Activated CD8-positive, alpha-beta T cell treated with anti-CD3 and anti-CD28 coated beads, Interleukin-2, amount 10 ng/mL, durations not matched to agents 7 days and 5 days (primary cell): ENCODE results near the gene SPTB. TPM values are rescaled to one million over a fixed set of nuclear protein-coding genes. Genes with fewer than 3 reads are reported as not detected.

Source experiments
- ATAC-seq: fragments of 150-1000 bp; cut with Tn5 transposase; one replicate; pipeline ENCODE4 v1.10.0; 2021; ENCODE audit warnings: moderate library complexity
- CTCF ChIA-PET: fragments of 350-600 bp; sonication (Branson Sonifier 250); formaldehyde crosslinking; loops from one replicate; lab custom pipeline; 2021; ENCODE audit warnings: antibody characterized with exemption; lab: Charles Lee
- POLR2A ChIA-PET: fragments of 350-600 bp; sonication (Branson Sonifier 250); formaldehyde crosslinking; loops from one replicate; lab custom pipeline; 2021; ENCODE audit warnings: antibody characterized with exemption; lab: Charles Lee
- DNase-seq: peaks from one replicate; pipeline ENCODE4 v3.0.0-alpha.2; 2020
- H3K27ac Mint-ChIP-seq: one replicate; pipeline ENCODE4 v1.8.0; 2021; ENCODE audit warnings: mild to moderate bottlenecking, mixed read lengths
- H3K27me3 Mint-ChIP-seq: one replicate; pipeline ENCODE4 v1.8.0; 2021; ENCODE audit warnings: low read depth, mixed read lengths
- H3K36me3 Mint-ChIP-seq: one replicate; pipeline ENCODE4 v1.8.0; 2021; ENCODE audit warnings: low read depth, mixed read lengths
- H3K4me1 Mint-ChIP-seq: one replicate; pipeline ENCODE4 v1.8.0; 2021; ENCODE audit warnings: low read depth, mixed read lengths
- H3K4me3 Mint-ChIP-seq: one replicate; pipeline ENCODE4 v1.8.0; 2021; ENCODE audit warnings: mild to moderate bottlenecking, mixed read lengths
- H3K9me3 Mint-ChIP-seq: one replicate; pipeline ENCODE4 v1.8.0; 2022; ENCODE audit warnings: mixed read lengths; ENCODE audit not compliant: insufficient read depth
- total RNA-seq, 2 experiments: library from RNA; stranded (reverse); gene quantifications; one replicate each; pipeline ENCODE4 v1.2.3, GENCODE V29; 2021

Gene SPTB
- total RNA-seq, 2 experiments from 2014 or later = not detected

- ChIA-PET POLR2A (no interaction called here), CTCF (no interaction called here)
- no peak overlapping the region for H3K27ac Mint-ChIP-seq
- peaks cover 51% of the 10 kb centered on the region for H3K27me3 Mint-ChIP-seq
- ATAC-seq = no peak
- H3K4me1 Mint-ChIP-seq = peaks cover 3% of the 10 kb centered on the region
- no peaks in the 10 kb centered on the region for H3K36me3 Mint-ChIP-seq
- no peak overlapping the region for H3K4me3 Mint-ChIP-seq
- no peak for DNase-seq
- H3K9me3 Mint-ChIP-seq = no peaks in the 10 kb centered on the region
Observed at GRCh38 chr14:64849940-64850339, 29.8 kb downstream of the SPTB start.

- Mint-ChIP-seq H3K9me3 (no peaks in the 10 kb centered on the region), H3K36me3 (no peaks in the 10 kb centered on the region), H3K4me3 (no peak overlapping the region), H3K4me1 (no peaks in the 10 kb centered on the region), H3K27ac (no peak overlapping the region), H3K27me3 (peaks cover 58% of the 10 kb centered on the region)
- no peak for DNase-seq
- CTCF ChIA-PET = interaction anchor here (0.8 to 1.1 kb wide), 6 partner anchors 18 to 44 kb away, joined by 3 to 8 read pairs (median 4); no protein-coding TSS in a partner anchor
- POLR2A ChIA-PET = no interaction called here
- ATAC-seq = no peak
Observed at GRCh38 chr14:64848239-64848638, 31.5 kb downstream of the SPTB start.

- CTCF ChIA-PET = no interaction called here
- H3K4me1 Mint-ChIP-seq = no peaks in the 10 kb centered on the region
- ATAC-seq = no peak
- POLR2A ChIA-PET = no interaction called here
- H3K4me3 Mint-ChIP-seq = no peak overlapping the region
- H3K27ac Mint-ChIP-seq = no peak overlapping the region
- H3K27me3 Mint-ChIP-seq = peaks cover 51% of the 10 kb centered on the region
- DNase-seq = no peak
- no peaks in the 10 kb centered on the region for H3K36me3 Mint-ChIP-seq
- H3K9me3 Mint-ChIP-seq = no peaks in the 10 kb centered on the region
Observed at GRCh38 chr14:64846319-64846718, 33.4 kb downstream of the SPTB start.

- CTCF ChIA-PET = no interaction called here
- Mint-ChIP-seq H3K9me3 (no peaks in the 10 kb centered on the region), H3K4me3 (no peak overlapping the region), H3K27ac (no peak overlapping the region), H3K27me3 (peaks cover 51% of the 10 kb centered on the region), H3K36me3 (no peaks in the 10 kb centered on the region), H3K4me1 (no peaks in the 10 kb centered on the region)
- DNase-seq (no peak), ATAC-seq (no peak)
- POLR2A ChIA-PET = no interaction called here
Observed at GRCh38 chr14:64845878-64846277, 33.8 kb downstream of the SPTB start.

GRCh38 chr14:64844969-64845536, 34.7 kb downstream of the SPTB start:
- no peak for ATAC-seq
- no peak for DNase-seq
- Mint-ChIP-seq H3K36me3 (no peaks in the 10 kb centered on the region), H3K4me1 (no peaks in the 10 kb centered on the region), H3K27me3 (peaks cover 51% of the 10 kb centered on the region), H3K27ac (no peak overlapping the region), H3K4me3 (no peak overlapping the region), H3K9me3 (no peaks in the 10 kb centered on the region)
- CTCF ChIA-PET = interaction anchor here (0.6 to 1.5 kb wide), 3 partner anchors 22 to 123 kb away, joined by 3 to 4 read pairs (median 4); no protein-coding TSS in a partner anchor
- POLR2A ChIA-PET = no interaction called here

GRCh38 chr14:64844272-64844671, 35.4 kb downstream of the SPTB start:
- CTCF ChIA-PET = interaction anchor here (1.2 to 1.5 kb wide), 2 partner anchors 21 to 48 kb away, joined by 4 read pairs; no protein-coding TSS in a partner anchor
- Mint-ChIP-seq H3K4me3 (no peak overlapping the region), H3K27ac (no peak overlapping the region), H3K4me1 (no peaks in the 10 kb centered on the region), H3K27me3 (peaks cover 47% of the 10 kb centered on the region), H3K9me3 (no peaks in the 10 kb centered on the region), H3K36me3 (no peaks in the 10 kb centered on the region)
- DNase-seq = no peak
- POLR2A ChIA-PET = no interaction called here
- ATAC-seq = no peak

GRCh38 chr14:64843548-64843947, 36.2 kb downstream of the SPTB start:
- H3K9me3 Mint-ChIP-seq = no peaks in the 10 kb centered on the region
- DNase-seq (no peak), ATAC-seq (no peak)
- H3K4me3 Mint-ChIP-seq = no peak overlapping the region
- CTCF ChIA-PET = no interaction called here
- H3K4me1 Mint-ChIP-seq = no peaks in the 10 kb centered on the region
- POLR2A ChIA-PET = no interaction called here
- no peaks in the 10 kb centered on the region for H3K36me3 Mint-ChIP-seq
- H3K27ac Mint-ChIP-seq = no peak overlapping the region
- H3K27me3 Mint-ChIP-seq = peaks cover 50% of the 10 kb centered on the region

GRCh38 chr14:64841772-64842750, 37.6 kb downstream of the SPTB start:
- ATAC-seq (no peak), DNase-seq (no peak)
- H3K4me3 Mint-ChIP-seq = no peak overlapping the region
- H3K36me3 Mint-ChIP-seq = no peaks in the 10 kb centered on the region
- H3K27me3 Mint-ChIP-seq = peaks cover 51% of the 10 kb centered on the region
- no peak overlapping the region for H3K27ac Mint-ChIP-seq
- ChIA-PET CTCF (no interaction called here), POLR2A (interaction anchor here (0.6 kb wide), 1 partner anchor 310 kb away, joined by 3 read pairs; no protein-coding TSS in a partner anchor)
- no peaks in the 10 kb centered on the region for H3K9me3 Mint-ChIP-seq
- no peaks in the 10 kb centered on the region for H3K4me1 Mint-ChIP-seq

- H3K4me3 Mint-ChIP-seq = no peak overlapping the region
- no peak for ATAC-seq
- DNase-seq = no peak
- POLR2A ChIA-PET = interaction anchor here (0.6 kb wide), 1 partner anchor 311 kb away, joined by 3 read pairs; no protein-coding TSS in a partner anchor
- peaks cover 51% of the 10 kb centered on the region for H3K27me3 Mint-ChIP-seq
- H3K36me3 Mint-ChIP-seq = no peaks in the 10 kb centered on the region
- H3K9me3 Mint-ChIP-seq = no peaks in the 10 kb centered on the region
- no peak overlapping the region for H3K27ac Mint-ChIP-seq
- CTCF ChIA-PET = interaction anchor here (1.4 kb wide), 1 partner anchor 50 kb away, joined by 5 read pairs; no protein-coding TSS in a partner anchor
- no peaks in the 10 kb centered on the region for H3K4me1 Mint-ChIP-seq
Observed at GRCh38 chr14:64841121-64841651, 38.5 kb downstream of the SPTB start.

- Mint-ChIP-seq H3K27me3 (peaks cover 34% of the 10 kb centered on the region), H3K27ac (no peak overlapping the region), H3K9me3 (no peaks in the 10 kb centered on the region), H3K4me1 (no peaks in the 10 kb centered on the region), H3K36me3 (no peaks in the 10 kb centered on the region), H3K4me3 (no peak overlapping the region)
- ATAC-seq (no peak), DNase-seq (no peak)
- CTCF ChIA-PET = no interaction called here
- POLR2A ChIA-PET = no interaction called here
Observed at GRCh38 chr14:64838656-64839055, 41.1 kb downstream of the SPTB start.

GRCh38 chr14:64835431-64835830, 44.3 kb downstream of the SPTB start:
- no peaks in the 10 kb centered on the region for H3K36me3 Mint-ChIP-seq
- ATAC-seq = no peak
- H3K9me3 Mint-ChIP-seq = no peaks in the 10 kb centered on the region
- ChIA-PET POLR2A (no interaction called here), CTCF (interaction anchor here (1.5 to 2.1 kb wide), 2 partner anchors 12 to 55 kb away, joined by 4 to 5 read pairs; no protein-coding TSS in a partner anchor)
- H3K4me3 Mint-ChIP-seq = no peak overlapping the region
- no peaks in the 10 kb centered on the region for H3K4me1 Mint-ChIP-seq
- peaks cover 22% of the 10 kb centered on the region for H3K27me3 Mint-ChIP-seq
- no peak for DNase-seq
- H3K27ac Mint-ChIP-seq = no peak overlapping the region
